Smooth muscle cell (in vitro differentiated cells): ENCODE measurements around the gene ENO1. TPM values are rescaled to one million over a fixed set of nuclear protein-coding genes. Genes with fewer than 3 reads are reported as not detected.
"Not testable (repeated sequence)": the region's sequence is repeated elsewhere in the genome, so short reads cannot be mapped to it uniquely, and the experiment has no call there.

Experiments used
- DNase-seq: peaks from one replicate; lab custom pipeline; 2025; ENCODE audit not compliant: unreplicated experiment; lab: John Stamatoyannopoulos, UW
- H2AFZ ChIP-seq: fragments of 200-600 bp; sonication (generic); 2 replicates; pipeline ENCODE4 v1.6.0; 2016; ENCODE audit warnings: antibody characterized with exemption, low read depth, mild to moderate bottlenecking
- H3F3A ChIP-seq: fragments of 200-600 bp; sonication (generic); 2 replicates; pipeline ENCODE4 v1.6.0; 2017; ENCODE audit warnings: antibody characterized with exemption, low read depth
- H3K27ac ChIP-seq: fragments of 200-600 bp; sonication (generic); 2 replicates; pipeline ENCODE4 v1.5.1; 2016; ENCODE audit warnings: low read depth, mild to moderate bottlenecking
- H3K27me3 ChIP-seq: fragments of 200-600 bp; sonication (generic); 2 replicates; pipeline ENCODE4 v1.6.1; 2016; ENCODE audit warnings: low read depth, mild to moderate bottlenecking
- H3K36me3 ChIP-seq: fragments of 200-600 bp; sonication (generic); 2 replicates; pipeline ENCODE4 v1.5.1; 2016; ENCODE audit warnings: low read depth
- H3K4me1 ChIP-seq: fragments of 200-600 bp; sonication (generic); 2 replicates; pipeline ENCODE4 v1.5.1; 2016; ENCODE audit warnings: low read depth
- H3K4me2 ChIP-seq: fragments of 200-600 bp; sonication (generic); 2 replicates; pipeline ENCODE4 v1.6.0; 2016; ENCODE audit warnings: mild to moderate bottlenecking
- H3K4me3 ChIP-seq: fragments of 200-600 bp; sonication (generic); 2 replicates; pipeline ENCODE4 v1.5.1; 2016; ENCODE audit warnings: mild to moderate bottlenecking
- H3K79me2 ChIP-seq: fragments of 200-600 bp; sonication (generic); 2 replicates; pipeline ENCODE4 v1.6.0; 2016; ENCODE audit warnings: low read depth, mild to moderate bottlenecking
- H3K9ac ChIP-seq: fragments of 200-600 bp; sonication (generic); 2 replicates; pipeline ENCODE4 v1.6.0; 2016; ENCODE audit warnings: low read depth
- H3K9me3 ChIP-seq: fragments of 200-600 bp; sonication (generic); replicated peaks from 2 replicates; pipeline ENCODE4 v1.5.1; 2016; ENCODE audit warnings: low read depth
- H4K20me1 ChIP-seq: fragments of 200-600 bp; sonication (generic); 2 replicates; pipeline ENCODE4 v1.6.0; 2016; ENCODE audit warnings: low read depth
- CTCF ChIP-seq: fragments of 200-600 bp; sonication (generic); IDR thresholded peaks from 2 replicates; pipeline ENCODE4 v1.5.1; 2017; ENCODE audit warnings: borderline replicate concordance, mild to moderate bottlenecking, antibody characterized with exemption; ENCODE audit not compliant: insufficient read depth, poor library complexity, severe bottlenecking
- WGBS: methylation state at CpG from one replicate; pipeline ENCODE4 v1.1.7; 2016; ENCODE audit warnings: low lambda C conversion rate; 5-methylcytosine and 5-hydroxymethylcytosine counted together
- polyA plus RNA-seq: library from polyadenylated mRNA; unstranded; fragments of >200 nt; fragmentation: Nextera tagmentation; extraction: Ambion mirVana; gene quantifications from 2 replicates; pipeline ENCODE4 v1.2.1, GENCODE V29; 2016
- total RNA-seq: library from RNA; depleted of rRNA; stranded (reverse); fragments of >200 nt; gene quantifications from 2 replicates; pipeline ENCODE4 v1.2.3, GENCODE V29; 2014

Gene ENO1
- total and polyA plus RNA-seq, 2 experiments from 2014 or later = 1,276 to 2,235 TPM

GRCh38 chr1:8899046-8899445 is 20.6 kb upstream of the ENO1 start:
- no peaks in the 10 kb centered on the region for H3K36me3 ChIP-seq
- peaks cover 9% of the 10 kb centered on the region for H3F3A ChIP-seq
- 99% methylated on average over 7 of the region's 7 CpGs for WGBS
- H3K79me2 ChIP-seq = no peaks in the 10 kb centered on the region
- H3K9me3 ChIP-seq = no peaks in the 10 kb centered on the region
- H2AFZ ChIP-seq = no peak overlapping the region
- no peak overlapping the region for H3K4me2 ChIP-seq
- H4K20me1 ChIP-seq = no peaks in the 10 kb centered on the region
- no peak overlapping the region for H3K9ac ChIP-seq
- H3K4me3 ChIP-seq = no peak overlapping the region
- DNase-seq = no peak
- no peak overlapping the region for H3K27ac ChIP-seq
- TF ChIP-seq CTCF = no peak
- peaks cover 7% of the 10 kb centered on the region for H3K4me1 ChIP-seq
- H3K27me3 ChIP-seq = no peaks in the 10 kb centered on the region

- not testable (repeated sequence) for H2AFZ ChIP-seq, H4K20me1 ChIP-seq, H3K9me3 ChIP-seq, H3K27me3 ChIP-seq, H3K4me3 ChIP-seq, H3K4me1 ChIP-seq, H3F3A ChIP-seq, H3K27ac ChIP-seq, H3K79me2 ChIP-seq, DNase-seq, H3K9ac ChIP-seq, H3K36me3 ChIP-seq, H3K4me2 ChIP-seq
- WGBS = 90% methylated on average over 5 of the region's 5 CpGs
These were observed 19.9 kb upstream of the ENO1 start for GRCh38 chr1:8898418-8898817.

DNA sequence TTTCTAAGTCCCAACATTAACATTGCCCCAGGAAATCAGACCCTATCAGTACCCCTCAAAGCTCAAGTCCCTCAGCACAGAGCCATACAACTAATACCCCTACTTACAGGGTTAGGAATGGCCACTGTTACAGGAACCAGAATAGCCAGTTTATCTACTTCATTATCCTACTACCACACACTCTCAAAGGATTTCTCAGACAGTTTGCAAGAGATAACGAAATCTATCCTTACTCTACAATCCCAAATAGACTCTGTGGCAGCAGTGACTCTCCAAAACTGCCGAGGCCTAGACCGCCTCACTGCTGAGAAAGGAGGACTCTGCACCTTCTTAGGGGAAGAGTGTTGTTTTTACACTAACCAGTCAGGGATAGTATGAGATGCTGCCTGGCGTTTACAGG is 19.0 kb upstream of the ENO1 start:
- not testable (repeated sequence) for H3K4me2 ChIP-seq, H3K79me2 ChIP-seq, H3K27me3 ChIP-seq, H3K36me3 ChIP-seq, H3K4me3 ChIP-seq, DNase-seq, H4K20me1 ChIP-seq, H3K9me3 ChIP-seq, H3K4me1 ChIP-seq, H3F3A ChIP-seq, H3K9ac ChIP-seq, H2AFZ ChIP-seq
- WGBS = 31% methylated on average over 4 of the region's 4 CpGs
- H3K27ac ChIP-seq = peak overlapping the region; percentile 35

DNA sequence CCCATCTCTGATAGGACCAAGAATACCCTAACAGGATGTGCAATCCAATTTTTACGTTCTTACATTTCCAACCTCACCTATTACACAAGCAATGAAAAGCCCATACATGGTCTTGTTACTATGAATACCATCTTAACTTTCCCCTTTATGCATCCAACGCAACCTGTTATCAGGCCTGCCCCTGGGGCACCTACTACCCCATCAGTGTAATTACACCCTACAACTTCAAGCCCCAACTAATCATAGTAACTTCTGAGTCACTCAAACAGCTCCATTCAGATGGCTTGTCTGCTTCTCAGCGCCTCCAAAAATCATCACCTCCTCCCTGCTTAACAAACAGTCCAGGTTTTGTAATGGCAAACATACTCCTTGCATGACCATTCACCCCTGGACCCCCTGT is 18.3 kb upstream of the ENO1 start:
- H3K27me3 ChIP-seq, H3F3A ChIP-seq, H3K4me3 ChIP-seq, H4K20me1 ChIP-seq, DNase-seq, H3K79me2 ChIP-seq, H3K4me2 ChIP-seq, H3K9ac ChIP-seq, H3K36me3 ChIP-seq, H2AFZ ChIP-seq, H3K4me1 ChIP-seq, H3K9me3 ChIP-seq: not testable (repeated sequence)
- H3K27ac ChIP-seq = peak overlapping the region; percentile 35
- 64% methylated on average over 3 of the region's 3 CpGs for WGBS

DNA sequence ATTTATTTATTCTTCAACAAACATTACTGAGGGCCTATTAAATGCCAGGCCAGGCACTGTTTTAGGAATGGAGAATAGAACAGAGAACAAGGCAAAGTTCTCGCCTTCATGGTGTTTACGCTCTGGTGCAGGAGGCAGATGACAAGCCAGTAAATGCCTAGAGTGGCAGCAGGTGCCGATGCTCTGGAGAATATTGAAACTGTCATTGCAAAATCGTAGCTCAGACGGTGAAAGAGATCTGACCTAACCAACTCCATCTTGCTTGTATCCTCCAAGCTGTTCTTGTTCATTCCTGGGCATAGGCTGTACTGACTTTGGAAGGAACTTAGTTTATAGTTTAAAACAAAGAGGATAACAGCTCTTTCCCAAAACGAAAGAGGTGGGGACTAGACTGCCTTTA is 13.5 kb upstream of the ENO1 start:
- no peaks in the 10 kb centered on the region for H3K36me3 ChIP-seq
- no peaks in the 10 kb centered on the region for H3K79me2 ChIP-seq
- DNase-seq = no peak
- 92% methylated on average over 6 of the region's 6 CpGs for WGBS
- no peaks in the 10 kb centered on the region for H4K20me1 ChIP-seq
- H3K4me1 ChIP-seq = peaks cover 4% of the 10 kb centered on the region
- H3K9ac ChIP-seq = no peak overlapping the region
- TF ChIP-seq CTCF = no peak
- no peaks in the 10 kb centered on the region for H3K27me3 ChIP-seq
- no peak overlapping the region for H3K27ac ChIP-seq
- H2AFZ ChIP-seq = no peak overlapping the region
- no peak overlapping the region for H3K4me2 ChIP-seq
- no peak overlapping the region for H3K4me3 ChIP-seq
- no peaks in the 10 kb centered on the region for H3K9me3 ChIP-seq
- no peaks in the 10 kb centered on the region for H3F3A ChIP-seq
